Measurements from ENCODE around the gene LCE3C. TPM values are rescaled to one million over a fixed set of nuclear protein-coding genes. Genes with fewer than 3 reads are reported as not detected.

The LCE3C gene
- total RNA-seq, 1 experiment from 2014 or later: not detected

GRCh38 chr1:152613511-152613910 is 13.5 kb downstream of the LCE3C start, which contains the start of gene LCE3B:
TSS of gene LCE3B (plus strand) at chr1:152613811. CDS start at chr1:152613811, 0 bp downstream.
- H3K27ac Mint-ChIP-seq: no peak within 1 kb of the TSS
- ATAC-seq (no peak), DNase-seq (ENCODE audit: low spot score) (no peak)
- ChIA-PET CTCF (no interaction called here), POLR2A (no interaction called here)
- no peak within 1 kb of the TSS for H3K4me3 Mint-ChIP-seq
- peaks cover 82% of the 10 kb centered on the region for H3K9me3 Mint-ChIP-seq
- no peak for TF ChIP-seq NR2C2 (CRISPR knock-in tag; IDR thresholded peaks at IDR 0.05)
- no peak for TF ChIP-seq USF2 (CRISPR knock-in tag; IDR thresholded peaks at IDR 0.05)
- peaks cover 13% of the 10 kb centered on the region for H3K27me3 Mint-ChIP-seq (ENCODE audit: low read depth)
- peaks cover 76% of the 10 kb centered on the region for H3K36me3 Mint-ChIP-seq
- no peaks in the 10 kb centered on the region for H3K4me1 Mint-ChIP-seq

GRCh38 chr1:152621993-152622392 is 22.0 kb downstream of the LCE3C start:
- ChIA-PET CTCF (no interaction called here), POLR2A (no interaction called here)
- peaks cover 84% of the 10 kb centered on the region for H3K9me3 Mint-ChIP-seq
- TF ChIP-seq CDX4 (CRISPR knock-in tag; IDR thresholded peaks at IDR 0.05; ENCODE audit: borderline replicate concordance) (no peak), NFYB (CRISPR knock-in tag; conservative IDR thresholded peaks at IDR 0.05; ENCODE audit: low read depth) (no peak), STAT6 (CRISPR knock-in tag; conservative IDR thresholded peaks at IDR 0.05; ENCODE audit: low read depth) (no peak)
- peaks cover 8% of the 10 kb centered on the region for H3K27me3 Mint-ChIP-seq (ENCODE audit: low read depth)
- DNase-seq (ENCODE audit: low spot score): no peak
- H3K27ac Mint-ChIP-seq: no peak overlapping the region
- no peak for ATAC-seq
- no peak overlapping the region for H3K4me3 Mint-ChIP-seq
- peaks cover 68% of the 10 kb centered on the region for H3K36me3 Mint-ChIP-seq
- no peaks in the 10 kb centered on the region for H3K4me1 Mint-ChIP-seq

- no peak within 1 kb of the TSS for H3K27ac Mint-ChIP-seq
- no peaks in the 10 kb centered on the region for H3K4me1 Mint-ChIP-seq
- peaks cover 8% of the 10 kb centered on the region; the same call in 1 of the 2 replicates for H3K27me3 Mint-ChIP-seq (ENCODE audit: low read depth)
- POLR2A ChIA-PET: no interaction called here
- peaks cover 87% of the 10 kb centered on the region for H3K9me3 Mint-ChIP-seq
- no peak within 1 kb of the TSS for H3K4me3 Mint-ChIP-seq
- ATAC-seq (no peak), DNase-seq (ENCODE audit: low spot score) (no peak)
- CTCF ChIA-PET: no interaction called here
- peaks cover 70% of the 10 kb centered on the region for H3K36me3 Mint-ChIP-seq
- TF ChIP-seq ZMAT4 (CRISPR knock-in tag; IDR thresholded peaks at IDR 0.05): no peak
- no peak for TF ChIP-seq USF1 (CRISPR knock-in tag; IDR thresholded peaks at IDR 0.05)
- no peak for TF ChIP-seq GABPB1 (CRISPR knock-in tag; IDR thresholded peaks at IDR 0.05)
- TF ChIP-seq ATF1 (CRISPR knock-in tag; IDR thresholded peaks at IDR 0.05): no peak
- TF ChIP-seq TP53 (CRISPR knock-in tag; IDR thresholded peaks at IDR 0.05): no peak
- TF ChIP-seq ATF6 (CRISPR knock-in tag; IDR thresholded peaks at IDR 0.05): no peak
- no peak for TF ChIP-seq ZNF512 (CRISPR knock-in tag; IDR thresholded peaks at IDR 0.05; ENCODE audit: borderline replicate concordance)
- TF ChIP-seq PRRX2 (CRISPR knock-in tag; IDR thresholded peaks at IDR 0.05): no peak
- no peak for TF ChIP-seq MLX (CRISPR knock-in tag; IDR thresholded peaks at IDR 0.05)
- TF ChIP-seq ZNF232 (CRISPR knock-in tag; IDR thresholded peaks at IDR 0.05): no peak
- no peak for TF ChIP-seq JAZF1 (CRISPR knock-in tag; IDR thresholded peaks at IDR 0.05)
- no peak for TF ChIP-seq ZNF671 (CRISPR knock-in tag; IDR thresholded peaks at IDR 0.05)
- no peak for TF ChIP-seq ZBTB43 (CRISPR knock-in tag; IDR thresholded peaks at IDR 0.05)
- TF ChIP-seq ZNF219 (CRISPR knock-in tag; IDR thresholded peaks at IDR 0.05; ENCODE audit: borderline replicate concordance): no peak
These were observed 22.8 kb downstream of the LCE3C start, which contains the start of gene LCE3A for GRCh38 chr1:152622803-152623202. TSS of gene LCE3A (minus strand) at chr1:152623103. CDS start at chr1:152623103, 0 bp downstream.
